ENCODE data around the gene ADCY7.
A peak's percentile ranks its signal among the peaks of the same experiment; 100 is the strongest.

ADCY7 gene

DNA sequence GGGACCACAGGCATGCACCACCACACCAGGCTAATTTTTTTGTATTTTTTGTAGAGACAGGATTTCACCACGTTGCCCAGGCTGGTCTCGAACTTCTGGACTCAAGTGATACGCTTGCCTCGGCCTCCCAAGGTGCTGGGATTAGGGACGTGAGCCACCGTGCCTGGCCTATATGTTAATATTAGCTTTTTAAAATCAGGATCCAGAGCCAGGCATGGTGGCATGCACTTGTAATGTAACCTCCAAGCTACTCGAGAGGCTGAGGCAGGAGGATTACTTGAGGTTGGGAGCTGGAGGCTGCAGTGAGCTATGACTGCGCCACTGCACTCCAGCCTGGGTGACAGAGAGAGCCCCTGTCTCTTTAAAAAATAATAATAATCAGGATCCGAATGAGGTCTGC is 8.5 kb upstream of the ADCY7 start:
- 0 out of 2 replicates have a peak overlapping the region, but pooled peaks have one; percentile 84 for H3K4me2 ChIP-seq
- H3K4me1 ChIP-seq: peaks cover 62% of the 10 kb centered on the region
- no peak for TF ChIP-seq Cebpa-rat (IDR thresholded peaks at IDR 0.05)
- peaks cover 41% of the 10 kb centered on the region for H4K20me1 ChIP-seq
- no peak overlapping the region for H3K4me3 ChIP-seq
- H3K9me3 ChIP-seq: no peaks in the 10 kb centered on the region
- H3K9ac ChIP-seq: no peak overlapping the region
- no peak overlapping the region for H3K27ac ChIP-seq
- no peaks in the 10 kb centered on the region for H3K36me3 ChIP-seq
- no peaks in the 10 kb centered on the region for H3K27me3 ChIP-seq

DNA sequence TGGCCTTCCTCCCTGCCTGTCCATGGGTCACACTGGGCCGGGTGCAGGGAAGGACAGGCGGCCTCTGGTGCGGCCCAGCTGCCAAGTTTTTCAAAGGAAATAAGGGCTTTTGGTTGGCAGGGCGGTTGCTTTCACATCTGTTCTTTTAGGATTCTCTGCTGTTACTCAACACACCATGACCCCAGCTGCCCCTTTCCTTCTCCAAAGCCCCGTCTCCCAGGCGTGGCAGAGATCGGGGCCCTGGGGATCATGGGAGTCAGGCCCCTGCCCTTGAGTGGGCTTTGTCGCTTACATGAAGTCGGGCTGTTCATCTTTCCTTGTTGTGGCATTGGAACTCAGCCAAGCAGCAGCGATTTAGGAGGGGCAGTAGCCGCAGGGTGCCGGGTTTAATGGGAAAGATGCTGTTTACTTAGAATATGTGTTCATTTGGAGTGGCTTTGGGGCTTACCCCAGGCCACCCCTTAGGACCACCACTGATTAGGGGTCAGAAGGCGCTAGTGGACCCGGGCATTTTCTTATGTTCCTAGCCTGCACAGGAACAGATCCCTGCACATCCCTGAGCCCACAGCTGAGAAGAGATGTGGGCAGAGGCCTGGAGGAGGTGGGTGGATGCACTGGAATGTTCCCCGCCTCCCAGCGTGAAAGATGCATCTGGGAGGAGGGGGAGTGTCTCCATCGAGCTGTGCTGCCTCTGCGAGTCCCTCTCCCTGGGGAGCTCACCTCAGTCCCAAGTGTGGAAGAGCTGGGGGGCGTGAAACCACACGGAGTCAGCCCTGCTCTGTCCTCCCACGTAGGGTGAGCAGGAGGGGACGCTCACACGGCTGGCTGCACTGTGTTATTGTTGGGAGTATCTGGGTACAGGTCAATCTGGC is 6.8 kb upstream of the ADCY7 start:
- H3K36me3 ChIP-seq: no peaks in the 10 kb centered on the region
- H3K27ac ChIP-seq: peak overlapping the region; percentile 42
- H4K20me1 ChIP-seq: peaks cover 55% of the 10 kb centered on the region
- H3K4me3 ChIP-seq: no peak overlapping the region
- no peaks in the 10 kb centered on the region for H3K9me3 ChIP-seq
- H3K27me3 ChIP-seq: no peaks in the 10 kb centered on the region
- peaks cover 66% of the 10 kb centered on the region for H3K4me1 ChIP-seq
- H3K4me2 ChIP-seq: peak overlapping the region; percentile 84
- TF ChIP-seq Cebpa-rat (IDR thresholded peaks at IDR 0.05): peak; percentile 82
- 0 out of 2 replicates have a peak overlapping the region, but pooled peaks have one; percentile 45 for H3K9ac ChIP-seq

DNA sequence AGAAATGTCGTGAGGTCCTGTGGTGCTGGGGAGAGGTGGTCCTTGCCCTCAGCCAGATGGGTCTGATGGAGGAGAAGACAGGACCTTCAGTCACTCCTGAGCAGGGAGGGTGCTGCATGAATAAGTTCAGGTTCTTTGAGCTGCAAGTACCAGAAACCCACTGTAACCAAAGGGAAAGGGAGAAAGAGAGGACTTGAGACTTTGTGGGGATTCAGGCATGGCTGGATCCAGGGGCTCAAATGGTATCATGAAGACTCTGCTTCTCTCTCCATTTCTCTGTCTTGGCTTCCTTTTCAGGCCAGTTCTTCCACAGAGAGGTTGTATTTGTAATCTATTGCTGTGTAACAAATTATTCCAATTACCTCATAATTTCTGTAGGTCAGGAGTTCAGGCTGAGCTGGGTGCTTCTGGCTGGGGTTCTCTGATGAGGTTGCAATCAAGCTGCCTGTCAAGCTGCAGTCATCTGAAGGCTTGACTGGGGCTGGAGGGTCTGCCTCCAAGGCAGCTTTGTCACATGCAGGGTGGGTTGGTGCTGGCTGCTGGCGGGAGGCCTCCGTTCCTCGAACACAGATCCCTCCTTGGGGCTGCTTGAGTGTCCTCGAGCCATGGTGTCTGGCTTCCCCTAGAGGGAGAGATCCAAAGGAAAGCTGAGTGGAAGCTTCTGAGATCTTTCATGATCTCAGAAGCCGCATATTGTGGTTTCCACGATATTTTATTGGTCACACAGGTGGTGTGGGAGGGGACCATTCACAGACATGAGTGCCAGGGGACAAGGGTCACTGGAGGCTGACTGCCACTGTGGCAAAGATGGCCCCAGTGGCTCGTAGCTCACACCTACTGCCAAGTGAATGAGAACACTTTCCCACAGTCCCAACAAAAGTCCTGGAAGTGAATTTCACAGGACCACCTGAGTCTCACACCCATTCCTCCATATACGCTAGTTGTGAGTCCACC is 5.9 kb upstream of the ADCY7 start:
- Histone ChIP-seq H3K4me2 (peak overlapping the region; percentile 84), H3K9ac (no peak overlapping the region)

DNA sequence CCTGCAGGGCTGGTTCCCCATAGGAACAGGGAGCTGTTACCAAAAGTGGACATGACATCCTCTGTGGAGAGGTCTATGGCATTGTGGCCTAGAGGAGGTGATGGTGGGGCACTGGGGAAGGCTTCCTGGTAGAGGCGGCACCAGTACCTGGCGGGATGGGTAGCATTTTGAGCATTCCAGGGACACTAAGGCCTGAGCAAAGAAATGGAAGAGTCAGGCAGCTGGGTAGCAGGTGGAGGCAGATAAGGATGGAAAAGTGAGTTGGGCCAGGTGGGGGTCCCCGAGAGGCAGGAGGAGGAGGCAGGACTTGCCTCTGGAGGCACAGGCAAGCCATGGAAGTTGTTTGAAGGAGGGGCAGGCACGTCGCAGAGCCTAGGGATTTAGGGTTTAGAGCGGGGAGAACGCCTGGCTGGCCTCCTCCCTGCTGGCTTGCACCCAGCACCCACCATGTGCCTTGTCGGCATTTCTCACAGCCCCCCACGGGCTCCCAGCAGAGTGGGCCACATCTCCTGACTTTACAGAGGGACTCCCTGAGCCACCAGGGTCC is 5.1 kb upstream of the ADCY7 start:
- Histone ChIP-seq H4K20me1 (peaks cover 67% of the 10 kb centered on the region), H3K27ac (peak overlapping the region; percentile 35; the same call in 1 of the 2 replicates), H3K4me1 (peaks cover 83% of the 10 kb centered on the region), H3K27me3 (no peaks in the 10 kb centered on the region), H3K4me2 (peak overlapping the region; percentile 84), H3K36me3 (no peaks in the 10 kb centered on the region), H3K4me3 (no peak overlapping the region), H3K9me3 (no peaks in the 10 kb centered on the region), H3K9ac (no peak overlapping the region)
- no peak for TF ChIP-seq Cebpa-rat (IDR thresholded peaks at IDR 0.05)

More for the DNA sequence above, 5.9 kb upstream of the ADCY7 start:
- H3K27me3 ChIP-seq: no peaks in the 10 kb centered on the region
- no peak for TF ChIP-seq Cebpa-rat (IDR thresholded peaks at IDR 0.05)
- peaks cover 75% of the 10 kb centered on the region for H3K4me1 ChIP-seq
- H3K36me3 ChIP-seq: no peaks in the 10 kb centered on the region
- H3K9me3 ChIP-seq: no peaks in the 10 kb centered on the region
- peaks cover 60% of the 10 kb centered on the region for H4K20me1 ChIP-seq
- no peak overlapping the region for H3K4me3 ChIP-seq
- H3K27ac ChIP-seq: no peak overlapping the region

DNA sequence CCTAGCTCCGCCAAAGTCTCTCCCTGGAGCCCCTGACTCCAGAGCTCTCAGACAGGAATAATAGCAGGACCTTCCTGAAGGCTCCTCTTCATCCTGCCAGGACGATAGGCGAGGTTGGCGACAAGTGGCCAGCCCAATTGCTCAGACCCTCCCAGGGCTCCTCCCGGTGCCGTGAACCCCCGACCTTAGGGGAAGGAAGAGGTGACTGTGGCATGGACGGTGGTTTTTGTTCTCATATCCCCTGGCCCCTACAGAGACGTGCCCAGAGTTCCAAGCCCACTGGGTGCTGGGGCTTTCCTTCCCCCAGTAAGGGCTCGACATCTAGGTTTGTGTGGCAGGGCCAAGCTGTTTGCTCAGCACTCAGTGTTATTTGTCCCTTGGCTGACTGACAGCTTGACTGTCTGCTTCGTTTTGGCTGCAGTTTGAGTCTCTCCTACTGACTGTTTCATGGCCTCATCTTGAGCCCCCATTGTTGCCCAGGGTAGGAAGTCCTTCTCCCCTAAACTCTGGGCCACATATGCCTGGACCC is 4.6 kb upstream of the ADCY7 start:
- peak overlapping the region; percentile 35; the same call in 1 of the 2 replicates for H3K27ac ChIP-seq
- H3K4me2 ChIP-seq: peak overlapping the region; percentile 84
- H3K9me3 ChIP-seq: no peaks in the 10 kb centered on the region
- no peak for TF ChIP-seq Cebpa-rat (IDR thresholded peaks at IDR 0.05)
- no peak overlapping the region for H3K4me3 ChIP-seq
- no peaks in the 10 kb centered on the region for H3K36me3 ChIP-seq
- H3K4me1 ChIP-seq: peaks cover 88% of the 10 kb centered on the region
- H3K27me3 ChIP-seq: no peaks in the 10 kb centered on the region
- H3K9ac ChIP-seq: 0 out of 2 replicates have a peak overlapping the region, but pooled peaks have one; percentile 26
- peaks cover 73% of the 10 kb centered on the region for H4K20me1 ChIP-seq

GRCh38 chr16:50263060-50263909 is 3.1 kb upstream of the ADCY7 start:
- peaks cover 73% of the 10 kb centered on the region for H4K20me1 ChIP-seq
- H3K27ac ChIP-seq: no peak overlapping the region
- H3K4me1 ChIP-seq: peaks cover 98% of the 10 kb centered on the region
- H3K27me3 ChIP-seq: no peaks in the 10 kb centered on the region
- TF ChIP-seq Cebpa-rat (IDR thresholded peaks at IDR 0.05): no peak
- H3K9me3 ChIP-seq: no peaks in the 10 kb centered on the region
- H3K9ac ChIP-seq: peak overlapping the region; percentile 27; the same call in 1 of the 2 replicates
- no peaks in the 10 kb centered on the region for H3K36me3 ChIP-seq
- H3K4me3 ChIP-seq: no peak overlapping the region
- peak overlapping the region; percentile 68 for H3K4me2 ChIP-seq

GRCh38 chr16:50263940-50264929 is 2.1 kb upstream of the ADCY7 start:
- no peak overlapping the region for H3K4me3 ChIP-seq
- H3K4me1 ChIP-seq: peaks cover 98% of the 10 kb centered on the region
- H3K27ac ChIP-seq: peak overlapping the region; percentile 15; the same call in 1 of the 2 replicates
- no peaks in the 10 kb centered on the region for H3K9me3 ChIP-seq
- H3K4me2 ChIP-seq: peak overlapping the region; percentile 68
- H3K36me3 ChIP-seq: no peaks in the 10 kb centered on the region
- peaks cover 66% of the 10 kb centered on the region for H4K20me1 ChIP-seq
- no peaks in the 10 kb centered on the region for H3K27me3 ChIP-seq
- TF ChIP-seq Cebpa-rat (IDR thresholded peaks at IDR 0.05): no peak
- H3K9ac ChIP-seq: peak overlapping the region; percentile 27; the same call in 1 of the 2 replicates

- no peak overlapping the region for H3K9ac ChIP-seq
- peaks cover 56% of the 10 kb centered on the region for H4K20me1 ChIP-seq
- peak overlapping the region; percentile 98 for H3K4me2 ChIP-seq
- no peaks in the 10 kb centered on the region for H3K9me3 ChIP-seq
- H3K27me3 ChIP-seq: no peaks in the 10 kb centered on the region
- no peak for TF ChIP-seq Cebpa-rat (IDR thresholded peaks at IDR 0.05)
- no peaks in the 10 kb centered on the region for H3K36me3 ChIP-seq
- peak overlapping the region; percentile 82; the same call in 1 of the 2 replicates for H3K27ac ChIP-seq
- H3K4me3 ChIP-seq: no peak overlapping the region
- peaks cover 98% of the 10 kb centered on the region for H3K4me1 ChIP-seq
These were observed 1.1 kb upstream of the ADCY7 start for GRCh38 chr16:50265260-50265659.

Data from BLaER1 (cell line).